22Rv1 (cell line): ENCODE data around the gene MIX23.

Experiments
- ZFX ChIP-seq: fragments of 450-650 bp; IDR thresholded peaks from 2 replicates; pipeline ENCODE4 v1.6.1; 2017; ENCODE audit warnings: antibody characterized with exemption, borderline replicate concordance
- TF ChIP-seq, protein P1 (sequence below): fragments of 450-650 bp; IDR thresholded peaks from 2 replicates; pipeline ENCODE4 v1.5.1; 2017; ENCODE audit warnings: mild to moderate bottlenecking

DNA sequence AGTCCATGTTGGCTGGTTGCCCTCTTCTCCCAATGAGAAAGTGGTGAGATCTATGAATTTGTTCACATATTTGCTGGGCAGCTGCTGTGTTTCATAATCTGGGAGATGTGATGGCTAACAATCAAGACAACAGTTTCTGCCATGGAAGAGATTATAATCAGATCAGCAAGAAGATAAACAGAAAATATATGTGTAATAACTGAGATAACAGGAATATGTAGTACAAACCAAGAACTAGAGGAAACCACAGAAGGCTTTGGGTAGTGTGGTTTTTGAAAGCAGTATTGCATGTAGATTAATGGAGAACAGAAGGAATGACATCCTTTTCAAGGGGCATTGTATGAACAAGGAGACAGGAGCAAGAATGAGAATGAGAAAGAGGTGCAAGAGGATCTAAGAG, 70.2 kb downstream of the MIX23 start:
- TF ChIP-seq, protein P1, sequence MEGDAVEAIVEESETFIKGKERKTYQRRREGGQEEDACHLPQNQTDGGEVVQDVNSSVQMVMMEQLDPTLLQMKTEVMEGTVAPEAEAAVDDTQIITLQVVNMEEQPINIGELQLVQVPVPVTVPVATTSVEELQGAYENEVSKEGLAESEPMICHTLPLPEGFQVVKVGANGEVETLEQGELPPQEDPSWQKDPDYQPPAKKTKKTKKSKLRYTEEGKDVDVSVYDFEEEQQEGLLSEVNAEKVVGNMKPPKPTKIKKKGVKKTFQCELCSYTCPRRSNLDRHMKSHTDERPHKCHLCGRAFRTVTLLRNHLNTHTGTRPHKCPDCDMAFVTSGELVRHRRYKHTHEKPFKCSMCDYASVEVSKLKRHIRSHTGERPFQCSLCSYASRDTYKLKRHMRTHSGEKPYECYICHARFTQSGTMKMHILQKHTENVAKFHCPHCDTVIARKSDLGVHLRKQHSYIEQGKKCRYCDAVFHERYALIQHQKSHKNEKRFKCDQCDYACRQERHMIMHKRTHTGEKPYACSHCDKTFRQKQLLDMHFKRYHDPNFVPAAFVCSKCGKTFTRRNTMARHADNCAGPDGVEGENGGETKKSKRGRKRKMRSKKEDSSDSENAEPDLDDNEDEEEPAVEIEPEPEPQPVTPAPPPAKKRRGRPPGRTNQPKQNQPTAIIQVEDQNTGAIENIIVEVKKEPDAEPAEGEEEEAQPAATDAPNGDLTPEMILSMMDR = no peak
- no peak for TF ChIP-seq ZFX
